Fibroblast of peridontal ligament (primary cell): ENCODE results near the gene DENND5B.
"Not testable (repeated sequence)": the region's sequence is repeated elsewhere in the genome, so short reads cannot be mapped to it uniquely, and the experiment has no call there.

Source experiments
- DNase-seq: peaks from one replicate; pipeline ENCODE4 v3.0.0-alpha.2; 2010; ENCODE audit errors: extremely low read depth

The DENND5B gene

GRCh38 chr12:31591380-31591901 is 505 bp upstream of the DENND5B start:
- peak; percentile 31 for DNase-seq

GRCh38 chr12:31589904-31590641 is 863 bp downstream of the DENND5B start:
- DNase-seq: peak; percentile 42

DNA sequence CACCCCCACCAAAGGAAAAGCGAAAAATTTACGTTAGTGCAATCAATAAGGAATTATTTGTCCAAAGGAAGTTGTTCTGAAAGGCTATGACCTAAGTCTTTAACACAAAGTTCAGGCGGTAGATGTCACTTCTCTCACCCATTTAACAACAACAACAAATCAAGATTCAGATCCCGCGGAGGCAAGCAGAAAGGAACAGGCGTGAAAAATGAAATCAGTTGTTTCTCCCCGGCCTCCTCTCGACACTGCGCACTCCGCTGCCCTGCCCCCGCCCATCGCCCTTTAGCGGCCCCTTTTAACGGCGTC is 1.4 kb downstream of the DENND5B start:
- DNase-seq: peak; percentile 62

DNA sequence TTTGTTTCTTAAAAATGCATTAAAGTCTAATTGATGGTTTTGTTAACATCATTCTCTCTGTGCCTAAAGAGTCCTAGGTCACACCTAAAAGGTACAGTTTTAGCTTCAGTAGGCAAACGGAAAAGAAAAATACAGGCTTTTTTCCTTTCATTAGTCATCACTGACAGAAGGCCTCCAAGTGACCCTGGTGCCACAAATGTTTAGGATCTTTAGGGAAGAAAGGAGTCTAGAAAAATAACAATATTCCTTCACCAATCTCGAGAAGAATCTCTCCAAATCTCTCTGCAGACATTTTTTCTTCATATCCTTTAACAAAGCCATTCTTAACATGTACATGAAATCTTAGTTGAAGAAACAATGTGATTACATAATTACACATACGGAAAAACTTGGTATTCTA is 2.0 kb downstream of the DENND5B start:
- peak; percentile 23 for DNase-seq

DNA sequence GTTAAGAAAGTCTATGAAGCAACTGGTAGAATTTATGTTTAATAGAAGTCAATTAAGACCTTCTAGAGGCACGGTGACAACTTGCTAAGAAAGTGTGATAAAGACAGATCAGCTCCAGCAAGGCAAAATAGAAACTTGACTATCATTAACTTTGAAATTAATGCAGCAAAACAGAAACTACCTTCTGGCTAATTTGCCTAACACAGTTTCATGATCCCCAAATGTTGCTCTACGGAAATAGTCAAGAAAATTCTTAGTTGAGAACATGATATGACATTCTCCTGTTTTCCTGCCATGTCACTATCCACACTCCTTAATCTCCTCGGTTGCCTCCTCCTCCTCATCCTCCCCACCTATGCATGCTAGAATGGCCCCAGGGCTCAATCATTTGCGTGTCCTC is 4.2 kb downstream of the DENND5B start:
- no peak for DNase-seq

DNA sequence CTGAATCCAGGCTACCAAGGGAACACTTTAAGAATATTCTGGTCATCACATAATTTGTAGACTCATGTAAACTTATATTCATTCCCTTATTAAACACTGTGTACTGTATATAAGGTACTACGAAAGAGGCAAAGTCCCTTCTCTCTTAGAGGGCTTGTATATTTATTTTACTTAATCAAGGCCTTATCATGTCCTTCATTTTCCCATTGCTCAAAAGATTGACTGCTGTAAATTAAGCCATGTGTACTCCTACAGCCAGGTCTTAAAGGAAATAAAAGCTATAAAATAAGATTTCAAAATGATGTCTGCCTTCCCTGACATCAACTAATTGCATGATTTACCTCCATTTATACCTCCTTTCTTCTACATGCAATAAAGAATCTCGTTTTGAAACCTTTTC is 5.0 kb downstream of the DENND5B start:
- DNase-seq: no peak

- DNase-seq: peak; percentile 34
These were observed 5.7 kb downstream of the DENND5B start for GRCh38 chr12:31585271-31585670.

GRCh38 chr12:31584782-31585181 is 6.2 kb downstream of the DENND5B start:
- DNase-seq: no peak

DNA sequence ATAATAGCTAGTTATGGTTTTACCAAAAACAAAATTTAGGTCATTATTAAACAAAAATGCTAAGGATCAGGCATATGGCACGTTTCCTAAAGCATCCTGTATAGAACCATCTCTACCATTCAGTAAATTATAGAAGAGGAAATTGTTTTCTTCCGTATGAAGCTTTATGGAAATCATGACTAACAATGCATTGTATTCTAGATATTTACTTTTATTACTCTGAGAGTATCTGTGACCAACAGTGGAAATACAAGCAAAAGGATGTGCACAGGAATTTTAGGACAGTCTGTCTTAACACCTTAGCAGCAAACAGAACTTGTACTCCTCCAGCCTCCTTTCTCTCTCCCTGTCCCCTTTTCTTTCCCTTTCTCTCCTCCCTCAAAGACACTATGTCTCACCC is 7.1 kb downstream of the DENND5B start:
- no peak for DNase-seq

DNA sequence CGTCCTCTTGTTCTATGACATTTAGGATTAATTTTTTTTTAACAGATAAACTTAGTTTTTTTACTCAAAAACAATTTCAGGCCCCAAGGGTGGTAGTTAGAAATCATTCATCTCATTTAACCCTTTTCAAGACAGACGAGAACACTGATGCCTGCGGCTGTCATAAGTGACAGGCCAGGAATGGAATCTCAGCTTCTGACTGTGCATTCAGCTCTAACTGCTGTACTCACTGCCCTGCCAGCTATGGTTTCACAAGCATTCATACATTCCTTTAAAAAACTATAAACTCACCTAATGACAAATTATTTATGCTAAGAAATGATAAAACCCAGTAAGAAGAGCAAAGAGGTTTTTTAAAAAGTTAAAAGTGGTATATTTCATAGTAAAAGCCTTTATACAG is 8.8 kb downstream of the DENND5B start:
- DNase-seq: peak; percentile 50

GRCh38 chr12:31578632-31579031 is 12.3 kb downstream of the DENND5B start:
- DNase-seq: peak; percentile 17

- DNase-seq: peak; percentile 48
These were observed 15.9 kb downstream of the DENND5B start for GRCh38 chr12:31574803-31575575.

- not testable (repeated sequence) for DNase-seq
These were observed 16.6 kb downstream of the DENND5B start for GRCh38 chr12:31574367-31574766.

- no peak for DNase-seq
These were observed 17.9 kb downstream of the DENND5B start for GRCh38 chr12:31572900-31573600.

DNA sequence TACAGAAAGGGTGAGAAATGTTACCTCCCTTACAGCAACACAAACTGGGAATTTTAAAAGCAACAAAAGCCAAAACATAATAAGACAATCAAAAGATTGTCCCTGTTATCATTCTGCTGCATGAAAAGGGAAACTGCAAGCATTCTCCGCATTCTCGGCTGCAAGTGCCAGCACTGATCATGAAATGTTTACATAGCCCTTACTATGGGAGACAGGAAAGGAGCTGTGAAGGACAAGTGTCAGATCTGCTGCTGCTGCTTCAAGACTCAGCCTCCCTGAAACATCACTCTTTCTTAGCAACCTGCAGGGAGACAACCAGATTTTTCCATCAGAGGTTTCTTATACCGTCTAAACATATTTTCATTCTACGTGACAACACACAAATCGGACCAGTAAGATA is 20.1 kb downstream of the DENND5B start:
- no peak for DNase-seq

GRCh38 chr12:31569517-31569916 is 21.4 kb downstream of the DENND5B start:
- not testable (repeated sequence) for DNase-seq

DNA sequence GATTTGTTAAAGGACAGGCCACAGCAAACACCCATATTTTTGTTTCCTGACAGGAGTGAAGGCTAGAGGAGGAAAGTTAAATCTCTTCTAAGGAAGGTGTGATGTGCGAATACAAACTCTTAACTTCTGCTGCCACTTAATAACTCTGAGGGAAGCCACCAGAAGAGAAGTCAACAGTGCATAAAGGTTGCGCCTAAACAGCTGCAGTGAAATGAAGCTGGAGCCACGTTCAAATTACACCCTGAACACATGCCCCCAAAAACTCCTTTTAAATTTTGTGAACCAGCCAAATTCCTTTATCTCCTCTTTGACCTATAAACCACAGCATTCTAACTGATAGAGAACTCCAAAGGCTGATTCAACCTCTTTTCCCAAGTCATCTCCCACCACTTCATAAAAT is 22.4 kb downstream of the DENND5B start:
- DNase-seq: no peak

- no peak for DNase-seq
These were observed 23.9 kb downstream of the DENND5B start for GRCh38 chr12:31567029-31567428.

DNA sequence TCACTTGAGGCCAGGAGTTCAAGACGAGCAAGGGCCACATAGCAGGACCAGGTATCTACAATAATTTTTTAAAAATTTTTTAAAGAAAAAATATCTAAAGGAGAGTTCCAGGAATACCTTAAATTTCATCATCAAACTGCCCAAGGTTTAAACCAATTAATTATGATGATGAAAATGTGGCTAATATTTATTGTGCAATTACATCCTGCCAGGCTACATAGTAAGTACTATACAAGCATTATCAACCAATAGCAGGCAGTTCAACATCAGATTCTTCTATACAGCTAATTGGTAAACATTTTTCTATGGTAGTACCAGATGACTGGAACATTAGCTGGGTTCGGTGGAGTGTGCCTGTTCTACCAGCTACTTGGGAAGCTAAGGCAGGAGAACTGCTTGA is 24.4 kb downstream of the DENND5B start:
- no peak for DNase-seq

DNA sequence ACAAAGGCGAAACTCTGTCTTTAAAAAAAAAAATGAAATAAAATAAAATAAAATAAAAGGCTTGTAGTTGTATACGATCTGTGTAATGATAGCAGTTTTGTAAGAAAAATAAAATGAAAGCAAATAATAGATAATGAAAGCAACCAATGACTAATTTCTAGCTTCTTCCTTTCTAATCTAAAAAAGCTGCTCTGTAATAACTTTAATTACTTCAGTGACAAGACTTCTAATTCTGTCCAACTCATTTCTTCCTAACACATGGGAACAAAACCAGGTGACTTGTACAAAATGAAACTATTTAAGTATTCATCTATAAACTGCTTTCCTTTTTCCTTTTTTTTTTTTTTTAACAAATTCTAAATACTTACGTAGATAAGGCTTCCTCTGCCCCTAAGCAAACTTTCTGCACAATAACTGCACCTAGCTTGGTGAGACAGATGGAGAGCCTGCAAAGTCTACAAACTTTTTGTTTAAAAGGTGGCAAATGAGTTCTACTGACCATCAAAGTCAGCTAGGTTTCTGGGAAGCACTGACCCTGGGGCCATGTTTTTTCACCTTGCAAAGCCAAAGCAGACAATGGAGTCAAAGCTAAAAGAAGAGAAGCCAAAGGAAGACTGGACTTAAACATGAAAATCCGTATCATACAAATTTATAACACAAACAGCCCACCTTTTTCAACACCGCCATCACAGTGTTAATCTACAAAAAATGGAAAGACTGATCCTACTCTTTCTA is 28.2 kb downstream of the DENND5B start:
- no peak for DNase-seq

- DNase-seq: no peak
These were observed 30.4 kb downstream of the DENND5B start for GRCh38 chr12:31560516-31560915.

DNA sequence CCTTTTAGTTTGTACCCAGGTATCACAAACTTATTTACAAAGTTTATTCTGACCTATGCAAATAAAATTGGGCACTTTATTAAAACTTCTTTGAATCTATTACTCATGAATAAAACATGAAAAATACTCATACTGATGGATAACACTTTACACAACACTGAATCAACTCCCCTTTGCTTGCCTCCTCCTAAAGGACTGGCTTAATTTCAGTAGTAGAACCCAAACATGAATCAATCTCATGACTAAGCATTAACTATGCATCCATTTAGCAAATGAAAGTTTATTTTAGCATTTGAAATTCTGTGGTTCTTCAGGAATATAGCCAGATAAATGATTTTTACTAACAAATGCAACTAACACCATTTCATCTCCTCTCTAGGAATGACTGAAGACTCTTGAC is 32.4 kb downstream of the DENND5B start:
- DNase-seq: peak; percentile 72
